Measurements from ENCODE around the gene KRTAP4-7.
"Not testable (repeated sequence)": the region's sequence is repeated elsewhere in the genome, so short reads cannot be mapped to it uniquely, and the experiment has no call there.

Gene KRTAP4-7

DNA sequence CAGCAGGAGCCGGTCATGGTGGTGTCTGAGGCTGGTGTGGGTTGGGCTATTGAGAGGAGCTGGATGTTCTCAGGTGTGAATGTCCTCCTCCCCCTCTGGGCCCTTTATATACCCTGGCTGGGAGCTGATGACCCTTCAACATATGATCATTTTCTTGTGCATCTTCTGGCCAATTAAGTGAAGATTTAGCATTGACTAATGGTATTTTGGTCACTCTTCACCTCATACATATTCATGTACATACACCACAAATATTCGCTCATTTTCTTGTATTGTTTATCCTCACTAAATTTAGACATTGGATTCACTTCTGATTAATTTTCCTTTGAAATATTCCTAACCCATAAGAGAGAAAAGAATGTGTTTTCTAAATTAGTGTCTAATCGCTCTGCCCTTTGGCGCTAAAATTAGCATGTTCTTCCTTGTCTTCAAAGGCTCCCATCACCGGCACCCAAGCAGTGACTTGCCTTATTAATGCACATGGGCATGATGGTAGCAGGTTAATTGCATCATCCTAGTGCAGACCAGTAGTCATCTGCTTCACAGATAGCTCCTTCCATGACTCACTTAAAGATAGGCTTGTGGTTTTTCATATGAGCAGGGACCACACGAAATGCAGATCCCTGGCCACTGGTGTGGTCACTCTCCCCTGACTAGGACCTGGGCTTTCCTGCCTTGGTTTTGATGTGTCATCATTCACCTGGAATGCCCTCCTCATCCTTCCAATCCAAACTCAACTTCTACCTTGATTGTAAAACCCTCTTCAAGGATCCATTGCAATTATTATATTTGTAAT is 17.9 kb upstream of the KRTAP4-7 start, which contains the start of gene KRTAP2-4:
Gene KRTAP2-4, minus strand, starts transcription at position 51 of the 796 bp plus-strand sequence. Its CDS starts 34 bp downstream, at position 17.
- DNase-seq = no peak

DNA sequence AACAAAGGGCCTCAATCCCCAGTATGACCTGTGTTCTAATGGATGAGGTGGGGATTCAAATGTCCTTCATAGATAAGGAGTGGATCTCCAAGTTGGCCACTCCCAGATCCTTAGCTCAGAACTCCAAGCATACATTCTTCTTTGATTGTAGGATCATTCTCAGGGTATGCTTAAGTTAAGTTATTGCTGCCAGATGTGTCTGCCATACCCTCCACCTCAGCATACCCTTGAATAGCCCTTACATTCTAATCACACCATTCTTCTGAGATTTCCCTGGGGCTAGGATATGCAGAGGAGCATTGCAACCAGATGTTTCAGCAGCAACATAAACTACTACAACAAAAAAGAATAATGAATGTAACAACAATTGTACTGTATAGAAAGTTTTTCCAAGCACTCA is 16.7 kb upstream of the KRTAP4-7 start:
- DNase-seq = no peak

DNA sequence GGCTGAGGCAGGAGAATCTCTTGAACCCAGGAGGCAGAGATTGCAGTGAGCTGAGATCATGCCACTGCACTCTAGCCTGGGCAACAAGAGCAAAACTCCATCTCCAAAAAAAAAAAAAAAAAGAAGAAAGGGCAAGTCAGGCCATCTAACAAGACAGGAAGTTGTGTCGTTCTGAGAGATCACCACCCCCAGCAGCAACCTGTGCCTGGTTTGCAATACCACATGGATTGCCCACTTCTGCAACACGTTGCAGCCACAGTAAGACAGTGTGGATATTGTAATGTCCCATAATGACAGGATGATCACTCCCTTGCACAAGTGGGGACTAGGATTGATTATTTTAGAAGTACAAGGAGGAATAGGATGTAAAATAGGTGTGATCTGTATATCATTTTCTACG is 14.9 kb upstream of the KRTAP4-7 start:
- DNase-seq = no peak

DNA sequence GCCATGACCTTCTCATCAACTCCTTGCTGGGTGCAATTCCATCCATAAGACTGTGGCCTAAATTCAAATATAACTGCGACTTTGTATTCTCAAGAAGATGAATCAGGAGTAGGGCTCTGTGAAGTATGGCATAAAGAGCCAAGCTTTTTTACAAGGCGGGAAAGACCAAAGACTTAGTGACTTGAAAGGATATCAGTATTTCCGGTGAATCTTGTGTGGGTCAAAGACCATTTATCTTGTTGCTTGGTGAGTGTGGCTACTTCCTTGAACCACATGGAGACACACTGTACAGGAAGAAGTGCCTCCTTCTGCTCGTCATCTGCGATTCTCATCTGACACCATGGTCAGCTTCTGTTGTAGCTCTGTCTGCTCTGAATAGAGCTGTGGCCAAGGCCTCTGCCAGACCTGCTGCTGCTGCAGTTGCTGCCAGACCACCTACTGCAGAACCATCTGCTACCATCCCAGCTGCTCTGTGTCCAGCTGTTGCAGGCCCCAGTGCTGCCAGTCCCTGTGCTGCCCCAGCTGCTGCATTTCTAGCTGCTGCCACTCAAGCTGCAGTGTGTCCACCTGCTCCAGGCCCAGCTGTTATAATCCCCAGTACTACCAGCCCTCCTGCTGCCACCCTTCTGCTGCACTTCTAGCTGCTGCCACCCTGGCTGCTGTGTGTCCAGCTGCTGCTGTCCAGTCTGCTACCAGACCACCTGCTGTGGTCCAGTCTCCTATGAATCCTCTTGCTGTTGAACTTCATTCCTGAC is 12.2 kb upstream of the KRTAP4-7 start:
- DNase-seq = no peak

DNA sequence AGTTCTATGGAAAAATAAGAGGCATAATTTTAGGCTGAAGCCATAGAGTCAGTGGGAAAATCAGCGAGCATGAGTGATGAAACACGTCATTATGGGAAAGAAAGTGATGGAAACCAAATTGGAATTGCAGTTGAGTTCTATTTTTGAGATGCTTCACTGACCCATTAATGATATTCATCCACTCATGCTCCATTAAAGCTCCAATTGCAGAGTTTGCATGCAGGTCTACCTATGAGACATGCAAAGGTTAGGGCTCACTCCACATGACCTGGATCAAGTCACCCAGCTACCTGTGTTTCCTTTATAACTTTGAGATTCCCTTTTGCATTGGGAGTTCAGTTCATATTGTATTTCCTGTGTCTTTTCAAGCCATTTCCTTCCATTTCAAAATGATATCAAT is 10.3 kb upstream of the KRTAP4-7 start:
- DNase-seq = no peak

DNA sequence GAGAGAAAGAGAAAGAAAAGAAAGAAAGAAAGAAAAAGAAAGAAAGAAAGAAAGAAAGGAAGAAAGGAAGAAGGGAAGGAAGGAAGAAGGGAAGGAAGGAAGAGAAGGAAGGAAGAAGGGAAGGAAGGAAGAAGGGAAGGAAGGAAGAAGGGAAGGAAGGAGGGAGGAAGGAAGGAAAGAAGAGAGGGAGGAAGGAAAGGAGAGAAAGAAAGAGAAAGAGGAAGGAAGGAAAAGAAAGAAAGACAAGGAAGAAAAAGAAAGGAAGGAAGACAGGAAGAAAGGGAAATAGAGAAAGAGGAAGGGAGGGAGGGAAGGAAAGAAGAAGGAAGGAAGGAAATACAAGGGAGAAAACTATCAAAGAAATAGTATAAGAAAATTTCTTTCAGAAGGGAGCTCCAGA is 7.2 kb upstream of the KRTAP4-7 start:
- DNase-seq = no peak

DNA sequence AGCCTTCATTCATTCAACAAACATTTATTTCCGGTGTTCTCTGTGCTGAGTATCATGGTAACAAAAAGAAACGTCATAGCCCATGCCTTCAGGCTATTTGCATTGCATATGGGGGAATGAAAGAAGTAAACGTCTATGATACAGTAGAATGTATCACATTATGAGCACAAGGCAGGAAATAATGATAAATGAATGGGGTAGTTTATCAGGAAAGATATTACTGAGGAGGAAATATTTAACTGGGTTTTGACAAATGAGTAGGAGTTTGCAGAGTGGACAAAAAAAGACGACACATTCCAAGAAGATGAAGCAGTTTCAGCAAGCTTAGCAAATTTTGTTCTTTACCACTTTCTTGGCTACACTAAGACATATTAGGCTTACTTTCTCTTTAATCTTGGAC is 1.3 kb upstream of the KRTAP4-7 start:
- DNase-seq = no peak

DNA sequence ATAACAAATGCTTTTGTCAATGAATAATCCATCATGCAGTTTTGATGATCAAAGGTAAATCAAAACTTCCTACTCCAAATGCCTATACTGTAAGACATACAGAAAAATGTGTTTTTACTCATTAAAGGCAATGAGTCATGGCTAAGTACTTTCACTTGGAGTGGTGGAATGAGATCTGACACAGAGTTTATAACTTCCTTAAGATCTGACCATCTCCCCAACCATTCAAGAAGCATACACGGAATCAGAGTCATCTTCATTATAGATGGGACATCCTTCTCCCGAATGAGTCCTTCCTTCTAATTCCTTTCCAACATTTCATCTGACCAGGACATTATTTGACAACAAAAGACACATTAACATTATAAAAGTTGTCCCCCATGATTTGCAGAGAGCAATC is 523 bp upstream of the KRTAP4-7 start:
- DNase-seq = not testable (repeated sequence)

DNA sequence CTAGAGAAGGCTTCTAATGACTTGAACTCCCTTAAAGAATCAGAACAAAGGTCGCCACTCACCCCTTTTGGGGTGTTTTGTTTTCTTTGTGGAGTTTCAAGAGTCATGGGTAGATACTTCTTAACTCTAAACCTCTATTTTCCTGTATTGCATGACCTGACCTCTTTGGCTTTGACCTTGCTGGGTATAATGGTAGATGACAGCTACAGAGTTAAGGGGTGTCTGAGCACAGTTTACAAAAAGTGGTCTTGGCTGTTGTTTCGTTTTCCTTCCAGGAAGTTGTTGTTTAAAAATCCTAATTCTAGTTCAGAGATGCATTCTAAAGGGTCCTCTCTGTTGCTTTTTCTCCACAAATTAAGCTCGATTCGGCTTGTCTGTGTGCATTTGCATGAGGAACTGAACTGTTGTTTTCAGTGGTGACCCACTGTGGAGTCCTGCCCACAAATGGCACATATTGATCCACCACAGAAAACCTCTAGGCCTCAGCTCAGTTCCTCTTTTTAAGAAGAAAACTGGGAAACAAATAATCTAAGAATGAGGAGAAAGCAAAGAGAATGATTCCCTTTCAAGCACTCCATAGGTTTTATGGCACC is 4.9 kb downstream of the KRTAP4-7 start:
- not testable (repeated sequence) for DNase-seq

DNA sequence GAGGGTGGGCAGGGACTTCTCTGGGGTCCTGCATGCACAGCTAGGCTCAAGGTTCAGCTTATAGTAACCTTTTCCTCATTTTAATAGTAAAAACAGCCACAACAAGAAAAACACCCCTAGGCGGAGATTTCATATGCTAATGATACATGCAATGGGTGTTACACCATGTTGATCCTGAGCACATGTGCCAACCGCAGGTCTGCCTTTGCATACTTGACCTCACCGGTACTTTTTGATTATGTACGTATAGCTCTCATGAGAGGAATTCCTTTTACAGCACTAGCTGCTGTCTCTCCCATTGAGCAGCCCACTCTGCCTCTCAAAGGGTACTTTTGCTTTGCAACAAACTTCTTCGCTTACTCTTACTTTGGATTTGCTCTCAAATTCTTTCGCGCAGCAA is 12.1 kb downstream of the KRTAP4-7 start:
- no peak for DNase-seq

DNA sequence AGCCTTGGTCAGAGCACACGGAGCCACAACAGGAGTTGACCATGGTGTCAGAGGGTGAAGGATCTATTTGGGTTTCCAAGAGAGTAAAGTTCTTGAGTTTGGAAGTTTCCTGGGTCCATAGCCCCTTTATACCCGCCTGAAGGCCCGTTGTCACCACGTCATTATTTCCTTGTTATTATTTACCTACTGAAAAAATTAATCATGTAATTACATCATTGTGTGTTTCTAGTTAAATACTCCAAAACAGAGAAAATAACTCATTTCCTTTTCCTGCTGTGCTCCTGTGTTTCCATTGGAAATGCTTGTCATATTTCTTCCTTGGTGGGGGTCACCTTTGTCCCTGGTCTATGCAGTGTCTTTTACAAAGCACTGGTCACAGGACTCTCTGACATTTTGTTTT is 14.1 kb downstream of the KRTAP4-7 start, which contains the start of gene KRTAP4-8:
Gene KRTAP4-8, minus strand, starts transcription at position 101 of the 400 bp plus-strand sequence. Its CDS starts 58 bp downstream, at position 43.
- DNase-seq = no peak

DNA sequence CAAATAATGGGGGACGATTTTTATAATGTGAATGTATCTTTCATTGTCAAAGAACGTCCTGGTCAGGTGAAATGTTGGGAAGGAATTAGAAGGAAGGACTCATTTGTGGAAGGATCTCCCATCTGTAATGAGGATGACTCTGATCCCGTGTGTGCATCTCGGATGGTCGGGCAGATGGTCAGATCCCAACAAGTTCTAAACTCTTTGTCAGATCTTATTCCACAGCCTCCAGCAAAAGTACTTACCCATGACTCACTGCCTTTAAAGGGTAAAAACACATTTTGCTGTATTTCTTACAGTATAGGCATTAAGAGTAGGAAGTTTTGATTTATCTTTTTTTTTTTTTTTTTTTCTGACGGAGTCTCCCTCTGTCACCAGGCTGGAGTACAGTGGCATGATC is 14.5 kb downstream of the KRTAP4-7 start:
- DNase-seq = no peak

DNA sequence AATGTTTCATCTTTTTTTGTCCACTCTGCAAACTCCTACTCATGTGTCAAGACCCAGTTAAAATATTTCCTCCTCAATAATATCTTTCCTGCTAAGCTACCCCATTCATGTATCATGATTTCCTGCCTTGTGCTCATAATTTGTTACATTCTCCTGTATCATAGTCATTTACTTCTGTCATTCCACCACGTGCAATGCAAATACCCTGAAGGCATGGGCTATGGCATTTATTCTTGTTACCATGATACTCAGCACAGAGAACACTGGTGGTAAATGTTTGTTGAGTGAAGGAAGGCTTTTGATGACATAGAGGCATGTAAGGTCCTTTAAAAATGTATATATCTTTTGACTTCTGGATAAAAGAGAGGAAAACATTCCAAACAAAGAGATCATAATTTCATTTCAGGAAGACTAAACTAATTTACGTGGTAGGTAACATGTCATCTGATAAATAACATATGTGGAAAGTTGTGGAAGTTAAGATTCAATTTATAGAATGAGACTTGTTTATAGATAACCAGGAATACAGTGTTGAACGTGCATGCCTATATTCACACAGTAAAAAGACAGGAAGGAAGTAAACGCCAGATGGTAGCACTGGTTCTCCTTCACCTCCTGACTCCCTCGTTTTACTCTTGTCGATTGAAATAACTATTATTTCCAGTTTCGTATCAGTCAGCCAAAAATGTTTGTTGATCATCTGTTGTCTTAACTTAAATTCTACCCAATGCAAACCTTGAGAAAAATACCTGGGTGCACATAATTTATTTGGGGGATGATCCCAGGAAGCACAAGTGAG is 15.9 kb downstream of the KRTAP4-7 start:
- not testable (repeated sequence) for DNase-seq

DNA sequence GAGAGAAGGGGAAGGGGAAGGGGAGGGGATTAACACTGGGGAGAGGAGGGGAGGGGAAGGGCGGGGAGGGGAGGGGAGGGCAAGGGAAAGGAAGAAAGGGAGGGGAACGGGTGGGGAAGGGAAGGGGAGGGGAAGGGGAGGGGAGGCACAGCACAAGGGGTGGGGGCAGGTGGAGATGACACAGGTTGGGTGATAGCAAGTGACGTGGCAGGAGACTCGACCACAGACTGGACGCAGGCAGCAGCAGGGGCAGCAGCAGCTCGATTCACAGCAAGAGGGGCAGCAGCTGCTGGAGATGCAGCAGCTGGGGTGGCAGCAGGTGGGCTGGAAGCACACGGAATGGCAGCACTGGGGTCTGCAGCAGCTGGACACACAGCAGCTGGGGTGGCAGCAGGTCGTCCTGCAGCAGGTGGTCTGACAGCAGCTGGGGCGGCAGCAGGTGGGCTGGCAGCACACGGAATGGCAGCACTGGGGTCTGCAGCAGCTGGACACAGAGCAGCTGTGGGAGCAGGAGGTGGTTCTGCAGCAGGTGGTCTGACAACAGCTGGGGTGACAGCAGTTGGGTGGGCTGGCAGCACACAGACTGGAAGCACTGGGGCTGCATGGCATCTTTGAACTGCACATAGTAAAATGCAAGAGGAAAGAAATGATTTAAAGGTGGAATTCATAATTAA is 17.8 kb downstream of the KRTAP4-7 start, which contains the start of gene KRTAP4-16:
Gene KRTAP4-16, minus strand, starts transcription at position 624 of the 674 bp plus-strand sequence. Its CDS starts 0 bp downstream, at position 624.
- DNase-seq = no peak

DNA sequence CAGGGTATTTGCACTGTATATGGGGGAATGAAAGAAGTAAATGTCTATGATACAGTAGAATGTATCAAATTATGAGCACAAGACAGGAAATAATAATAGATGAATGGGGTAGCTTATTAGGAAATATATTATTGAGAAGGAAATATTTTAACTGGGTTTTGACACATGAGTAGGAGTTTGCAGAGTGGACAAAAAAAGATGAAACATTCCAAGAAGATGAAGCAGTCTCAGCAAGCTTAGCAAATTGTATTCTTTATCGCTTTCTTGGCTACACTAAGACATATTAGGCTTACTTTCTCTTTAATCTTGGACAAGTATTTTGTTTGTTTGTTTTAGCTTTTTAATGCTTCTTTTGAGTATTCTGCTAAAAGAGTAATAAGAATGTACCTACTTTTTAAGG is 19.9 kb downstream of the KRTAP4-7 start:
- no peak for DNase-seq

DNA sequence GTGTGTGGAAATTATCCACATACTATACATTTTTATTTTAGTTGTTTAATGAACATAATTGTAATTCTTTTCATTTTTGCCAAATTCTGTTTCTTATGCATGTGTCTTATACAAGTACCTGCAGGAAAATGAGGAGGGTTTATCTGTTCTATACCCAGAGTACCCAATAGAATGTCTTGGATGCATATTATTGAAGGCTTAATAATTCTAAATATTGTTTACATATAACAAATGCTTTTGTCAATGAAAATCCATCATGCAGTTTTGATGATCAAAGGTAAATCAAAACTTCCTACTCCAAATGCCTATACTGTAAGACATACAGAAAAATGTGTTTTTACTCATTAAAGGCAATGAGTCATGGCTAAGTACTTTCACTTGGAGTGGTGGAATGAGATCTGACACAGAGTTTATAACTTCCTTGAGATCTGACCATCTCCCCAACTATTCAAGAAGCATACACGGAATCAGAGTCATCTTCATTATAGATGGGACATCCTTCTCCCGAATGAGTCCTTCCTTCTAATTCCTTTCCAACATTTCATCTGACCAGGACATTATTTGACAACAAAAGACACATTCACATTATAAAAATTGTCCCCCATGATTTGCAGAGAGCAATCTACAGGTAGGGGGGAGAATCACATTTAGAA is 20.6 kb downstream of the KRTAP4-7 start:
- not testable (repeated sequence) for DNase-seq

DNA sequence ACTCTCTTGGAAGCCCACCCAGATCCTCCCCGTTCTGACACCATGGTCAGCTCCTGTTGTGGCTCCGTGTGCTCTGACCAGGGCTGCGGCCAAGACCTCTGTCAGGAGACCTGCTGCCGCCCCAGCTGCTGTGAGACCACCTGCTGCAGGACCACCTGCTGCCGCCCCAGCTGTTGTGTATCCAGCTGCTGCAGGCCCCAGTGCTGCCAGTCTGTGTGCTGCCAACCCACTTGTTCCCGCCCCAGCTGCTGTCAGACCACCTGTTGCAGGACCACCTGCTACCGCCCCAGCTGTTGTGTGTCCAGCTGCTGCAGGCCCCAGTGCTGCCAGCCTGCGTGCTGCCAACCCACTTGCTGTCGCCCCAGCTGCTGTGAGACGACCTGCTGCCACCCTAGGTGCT is 21.4 kb downstream of the KRTAP4-7 start, which contains the start of gene KRTAP4-9:
Gene KRTAP4-9, plus strand, starts transcription at position 43 of the 400 bp plus-strand sequence. Its CDS starts 0 bp downstream, at position 43.
- not testable (repeated sequence) for DNase-seq

DNA sequence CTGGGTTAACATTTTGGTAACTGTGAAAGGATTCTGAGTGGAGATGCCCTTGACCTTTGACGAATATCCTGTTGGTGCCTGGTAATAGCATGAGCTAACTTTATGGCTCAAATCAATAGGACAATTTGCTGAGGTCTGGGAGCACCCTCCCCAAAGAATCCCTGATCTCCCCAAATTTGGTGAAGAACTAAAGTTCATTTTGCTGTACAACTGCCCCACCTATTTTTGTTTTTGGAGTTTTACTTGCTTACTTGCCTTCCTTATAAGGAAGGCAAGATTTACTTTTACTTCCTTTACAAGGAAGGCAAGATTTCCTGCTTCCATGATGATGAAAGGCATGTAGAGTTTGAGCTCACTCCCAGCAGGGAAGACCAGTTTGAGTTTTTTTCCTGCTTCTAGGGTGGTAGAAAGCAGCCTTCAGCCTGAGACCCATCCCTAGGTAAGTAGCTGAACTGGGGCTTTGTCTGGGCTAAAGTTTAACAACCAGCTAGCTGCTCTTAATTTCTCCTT is 24.0 kb downstream of the KRTAP4-7 start:
- DNase-seq = no peak

DNA sequence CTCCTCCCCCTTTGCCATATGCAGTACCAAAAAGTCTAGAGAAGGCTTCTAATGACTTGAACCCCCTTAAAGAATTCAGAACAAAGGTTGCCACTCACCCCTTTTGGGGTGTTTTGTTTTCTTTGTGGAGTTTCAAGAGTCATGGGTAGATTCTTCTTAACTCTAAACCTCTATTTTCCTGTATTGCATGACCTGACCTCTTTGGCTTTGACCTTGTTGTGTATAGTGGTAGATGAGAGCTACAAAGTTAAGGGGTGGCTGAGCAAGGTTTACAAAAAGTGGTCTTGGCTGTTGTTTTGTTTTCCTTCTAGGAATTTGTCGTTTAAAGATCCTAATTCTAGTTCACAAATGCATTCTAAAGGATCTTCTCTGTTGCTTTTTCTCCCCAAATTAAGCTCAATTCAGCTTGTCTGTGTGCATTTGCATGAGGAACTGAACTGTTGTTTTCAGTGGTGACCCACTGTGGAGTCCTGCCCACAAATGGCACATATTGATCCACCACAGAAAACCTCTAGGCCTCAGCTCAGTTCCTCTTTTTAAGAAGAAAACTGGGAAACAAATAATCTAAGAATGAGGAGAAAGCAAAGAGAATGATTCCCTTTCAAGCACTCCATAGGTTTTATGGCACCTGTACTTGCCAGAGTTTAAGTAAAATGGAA is 24.9 kb downstream of the KRTAP4-7 start:
- not testable (repeated sequence) for DNase-seq

DNA sequence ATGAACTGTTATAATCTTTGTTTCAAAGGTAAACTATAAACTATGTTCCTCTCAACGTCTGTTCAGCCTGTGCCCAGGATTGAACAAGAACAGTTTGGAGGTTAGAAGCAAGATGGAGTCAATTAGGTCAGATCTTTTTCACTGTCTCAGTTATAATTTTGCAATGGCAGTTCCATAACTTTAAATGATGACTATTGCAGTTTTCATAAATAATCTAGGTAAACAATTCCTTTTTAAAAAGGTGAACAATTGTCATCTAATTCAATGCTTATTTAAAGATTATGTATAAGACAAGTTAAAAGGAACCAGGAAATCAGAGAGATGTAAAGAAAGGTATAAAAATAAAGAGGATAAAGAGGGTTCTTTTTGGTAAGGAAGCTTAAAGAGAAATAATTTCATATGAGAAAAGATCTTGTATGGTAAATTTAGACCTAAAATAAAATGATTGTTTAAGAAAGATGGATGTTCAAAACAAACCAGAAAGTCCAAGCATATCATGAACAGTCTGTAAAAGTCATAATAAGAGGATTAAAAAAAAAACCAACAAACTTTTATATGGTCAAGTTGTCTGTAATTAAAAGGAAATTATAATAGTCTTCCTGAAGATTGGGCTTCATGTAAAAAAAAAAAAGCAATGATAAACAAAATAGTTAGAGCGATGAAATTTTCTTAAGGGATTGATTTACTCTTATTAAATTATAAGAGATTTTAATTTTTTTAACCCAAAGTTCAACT is 27.4 kb downstream of the KRTAP4-7 start:
- DNase-seq = no peak

Measured in CD4-positive, alpha-beta T cell treated with Interleukin-17A for 4 hours (primary cell).